ENCODE measurements around the gene ADAMTS15.

Gene ADAMTS15

GRCh38 chr11:130457623-130458409 lies 9.4 kb downstream of the ADAMTS15 start:
- no peak for DNase-seq (ENCODE audit: low read depth, low spot score)

GRCh38 chr11:130458410-130458729 lies 9.9 kb downstream of the ADAMTS15 start:
- no peak for DNase-seq (ENCODE audit: low read depth, low spot score)

DNA sequence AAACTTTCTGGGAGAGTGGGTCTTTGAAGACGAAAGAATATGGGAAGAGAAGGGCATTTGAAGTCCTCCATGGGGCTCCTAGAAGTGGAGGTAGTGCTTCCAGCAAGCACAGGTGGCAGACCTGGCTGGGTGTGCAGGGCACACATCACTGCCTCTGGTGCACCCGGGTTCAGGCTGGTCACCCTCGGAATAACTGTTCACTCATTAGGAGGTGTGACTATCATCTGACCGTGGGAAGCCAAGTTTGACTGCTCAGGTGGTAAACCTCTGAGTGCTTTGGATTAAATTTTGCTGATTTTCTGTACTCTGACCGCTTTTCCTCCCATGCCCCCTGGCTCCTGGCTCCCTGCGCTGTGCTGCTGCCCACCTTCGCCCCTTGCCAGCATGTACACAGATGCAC lies 11.1 kb downstream of the ADAMTS15 start:
- DNase-seq (ENCODE audit: low read depth, low spot score) = no peak

DNA sequence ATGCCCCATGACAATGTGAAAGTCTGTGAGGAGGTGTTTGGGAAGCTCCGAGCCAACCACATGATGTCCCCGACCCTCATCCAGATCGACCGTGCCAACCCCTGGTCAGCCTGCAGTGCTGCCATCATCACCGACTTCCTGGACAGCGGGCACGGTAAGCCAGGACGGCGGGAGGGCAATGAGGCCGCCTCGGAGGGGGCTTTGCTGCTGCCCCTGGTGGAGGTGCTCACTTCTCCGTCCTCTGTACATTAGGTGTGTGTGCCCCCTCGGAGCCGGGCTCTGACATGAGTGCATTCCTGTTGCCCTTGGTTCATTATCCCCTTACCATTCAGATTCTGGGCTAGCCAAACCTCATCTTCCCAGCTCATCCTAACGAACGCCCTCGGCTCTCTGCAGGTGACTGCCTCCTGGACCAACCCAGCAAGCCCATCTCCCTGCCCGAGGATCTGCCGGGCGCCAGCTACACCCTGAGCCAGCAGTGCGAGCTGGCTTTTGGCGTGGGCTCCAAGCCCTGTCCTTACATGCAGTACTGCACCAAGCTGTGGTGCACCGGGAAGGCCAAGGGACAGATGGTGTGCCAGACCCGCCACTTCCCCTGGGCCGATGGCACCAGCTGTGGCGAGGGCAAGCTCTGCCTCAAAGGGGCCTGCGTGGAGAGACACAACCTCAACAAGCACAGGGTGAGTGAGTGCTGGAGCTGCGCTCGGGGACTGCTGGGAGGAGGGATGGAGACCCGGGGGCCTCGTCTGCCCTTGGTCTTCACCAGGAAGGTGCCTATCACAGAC lies 13.8 kb downstream of the ADAMTS15 start:
- no peak for DNase-seq (ENCODE audit: low read depth, low spot score)

DNA sequence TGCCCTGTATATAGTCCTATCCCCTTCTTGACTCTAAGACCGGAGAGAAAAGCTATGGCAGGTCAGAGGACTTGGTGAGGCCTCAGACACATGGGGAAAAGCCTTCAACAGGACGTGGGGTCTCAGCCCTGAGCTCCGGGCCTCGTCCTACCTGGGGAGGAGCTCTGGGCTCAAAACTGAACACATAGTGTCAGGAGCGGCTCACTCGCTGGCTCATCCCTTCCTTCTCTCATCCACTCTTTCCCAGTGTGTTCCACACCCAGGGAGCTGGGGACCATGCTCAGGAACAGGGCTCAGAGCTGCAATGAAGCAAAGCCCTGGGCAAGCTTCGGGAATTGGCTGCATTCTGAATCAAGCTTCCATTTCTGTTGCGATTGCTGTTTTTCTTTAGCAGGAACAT lies 14.5 kb downstream of the ADAMTS15 start:
- no peak for DNase-seq (ENCODE audit: low read depth, low spot score)

DNA sequence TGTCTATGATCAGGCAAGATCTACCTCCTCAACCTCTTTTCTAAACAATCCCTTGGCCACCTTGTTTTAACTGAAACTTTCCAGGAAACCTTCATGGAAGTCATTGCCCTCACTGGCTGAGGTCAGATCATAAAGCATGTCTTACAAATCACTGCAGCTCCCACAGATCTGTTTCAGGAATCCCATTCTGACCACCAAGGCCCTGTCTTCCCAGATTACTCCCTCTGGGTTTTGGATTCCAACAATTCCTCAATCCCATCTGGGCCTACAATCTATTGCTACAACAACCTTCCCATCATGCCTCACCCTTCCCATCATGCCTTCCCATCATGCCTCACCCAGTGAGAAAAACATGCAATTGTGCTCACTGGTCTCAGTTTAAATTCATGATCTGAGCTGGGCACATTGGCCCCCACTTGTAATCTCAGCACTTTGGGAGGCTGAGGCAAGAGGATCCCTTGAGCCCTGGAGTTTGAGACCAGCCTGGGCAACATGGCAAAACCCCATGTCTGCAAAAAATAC lies 15.9 kb downstream of the ADAMTS15 start:
- no peak for DNase-seq (ENCODE audit: low read depth, low spot score)

GRCh38 chr11:130465263-130465662 lies 16.8 kb downstream of the ADAMTS15 start:
- no peak for DNase-seq (ENCODE audit: low read depth, low spot score)

GRCh38 chr11:130467116-130467900 lies 18.9 kb downstream of the ADAMTS15 start:
- DNase-seq (ENCODE audit: low read depth, low spot score) = no peak

- DNase-seq (ENCODE audit: low read depth, low spot score) = no peak
Measured at GRCh38 chr11:130469181-130469580, 20.7 kb downstream of the ADAMTS15 start.

GRCh38 chr11:130470832-130471706 lies 22.6 kb downstream of the ADAMTS15 start:
- no peak for DNase-seq (ENCODE audit: low read depth, low spot score)

- DNase-seq (ENCODE audit: low read depth, low spot score) = no peak
Measured at GRCh38 chr11:130471731-130472433, 23.4 kb downstream of the ADAMTS15 start.

DNA sequence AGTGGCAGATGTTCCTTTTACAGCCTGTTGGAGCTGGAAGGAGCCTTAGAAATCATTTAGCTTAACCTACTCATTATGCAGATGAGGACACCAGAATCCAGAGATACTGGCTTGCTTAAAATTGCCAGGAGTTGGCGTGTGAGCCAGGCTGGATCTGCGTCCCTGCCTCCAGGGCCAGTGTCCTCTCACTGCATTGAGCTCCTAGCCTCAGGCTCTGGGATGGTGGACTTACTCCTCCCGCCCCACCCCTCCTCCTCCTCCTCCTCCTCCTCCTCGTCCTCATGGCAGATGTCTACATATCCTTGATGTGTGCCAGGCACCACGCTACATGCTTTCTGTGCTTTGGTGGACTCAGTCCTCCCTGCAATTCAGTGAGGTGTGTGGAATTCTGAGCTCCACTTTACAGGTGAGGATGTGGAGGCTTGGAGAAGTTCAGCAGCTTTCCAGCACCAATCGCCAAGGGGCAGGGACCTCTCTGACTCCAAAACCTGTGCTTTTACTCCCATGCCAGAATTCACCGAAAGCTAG lies 24.1 kb downstream of the ADAMTS15 start:
- no peak for DNase-seq (ENCODE audit: low read depth, low spot score)

- no peak for DNase-seq (ENCODE audit: low read depth, low spot score)
Measured at GRCh38 chr11:130473056-130473794, 24.8 kb downstream of the ADAMTS15 start.

- no peak for DNase-seq (ENCODE audit: low read depth, low spot score)
Measured at GRCh38 chr11:130473795-130474377, 25.4 kb downstream of the ADAMTS15 start.

- DNase-seq (ENCODE audit: low read depth, low spot score) = no peak
Measured at GRCh38 chr11:130474637-130475400, 26.4 kb downstream of the ADAMTS15 start.

- no peak for DNase-seq (ENCODE audit: low read depth, low spot score)
Measured at GRCh38 chr11:130475426-130476053, 27.1 kb downstream of the ADAMTS15 start.

DNA sequence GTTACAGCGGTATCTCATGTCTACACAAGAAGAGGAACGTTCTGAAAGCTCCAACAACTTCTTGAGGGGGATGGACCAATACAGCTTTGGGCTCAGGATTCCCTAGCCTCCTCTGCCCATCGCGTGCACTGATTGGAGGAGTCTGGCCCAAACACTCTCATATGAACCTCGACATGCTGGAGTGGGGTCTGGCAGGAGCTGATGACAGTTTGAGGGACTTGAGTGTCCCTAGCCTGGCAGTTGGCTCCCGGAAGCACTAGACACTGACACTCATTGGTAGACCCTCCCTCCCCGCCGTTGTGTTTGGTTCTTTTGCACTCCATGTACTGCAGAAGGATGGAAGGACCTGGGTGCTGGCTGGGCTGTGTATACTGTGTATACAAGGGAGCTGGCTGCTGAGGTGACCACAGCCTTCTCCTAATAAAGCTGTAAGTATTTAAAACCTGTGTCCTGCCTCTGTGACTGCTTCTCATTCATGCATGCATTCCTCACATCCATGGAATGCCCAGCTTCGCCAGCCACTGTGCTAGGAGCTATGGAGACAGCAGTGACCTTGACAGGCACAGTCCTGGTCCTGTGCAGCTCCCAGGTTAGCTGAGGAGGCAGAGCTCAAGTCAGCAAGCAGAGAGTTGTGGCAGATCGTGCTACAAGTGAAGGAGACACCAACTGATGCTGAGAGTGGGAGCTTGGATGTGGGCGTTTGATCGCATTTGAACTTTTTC lies 27.9 kb downstream of the ADAMTS15 start:
- DNase-seq (ENCODE audit: low read depth, low spot score) = no peak
